ENCODE data around the gene ABCA8. TPM values are rescaled to one million over a fixed set of nuclear protein-coding genes. Genes with fewer than 3 reads are reported as not detected.

The ABCA8 gene
- total and polyA plus RNA-seq, 2 experiments from 2014 or later: not detected

GRCh38 chr17:68973098-68973846 is 18.1 kb upstream of the ABCA8 start (continued):
- TF ChIP-seq ETS1 (IDR thresholded peaks at IDR 0.05) (no peak), NANOG (IDR thresholded peaks at IDR 0.05; ENCODE audit: borderline replicate concordance) (no peak), CREB1 (CRISPR knock-in tag; IDR thresholded peaks at IDR 0.05; ENCODE audit: low read depth) (no peak), ZNF462 (CRISPR knock-in tag; IDR thresholded peaks at IDR 0.05) (no peak)

GRCh38 chr17:68972119-68972704 is 17.0 kb upstream of the ABCA8 start:
- Mint-ChIP-seq H3K27me3 (ENCODE audit: insufficient read depth, low read depth, poor library complexity) (no peaks in the 10 kb centered on the region), H3K4me1 (no peaks in the 10 kb centered on the region), H3K27ac (no peak overlapping the region), H3K36me3 (ENCODE audit: low read depth) (no peaks in the 10 kb centered on the region), H3K9me3 (no peaks in the 10 kb centered on the region; the same call in 2 of the 3 replicates), H3K4me3 (no peak overlapping the region)
- no peaks in the 10 kb centered on the region for H3K4me1 ChIP-seq (ENCODE audit: insufficient read depth)
- no peak overlapping the region for H3K4me2 ChIP-seq
- H3F3A ChIP-seq (replicated peaks; ENCODE audit: low read depth): no peaks in the 10 kb centered on the region
- TF ChIP-seq CREB1 (CRISPR knock-in tag; IDR thresholded peaks at IDR 0.05; ENCODE audit: low read depth) (no peak), STAT1 (IDR thresholded peaks at IDR 0.05; ENCODE audit: unreplicated experiment) (no peak), ETS1 (IDR thresholded peaks at IDR 0.05) (no peak)
- TF ChIP-seq, protein P1, sequence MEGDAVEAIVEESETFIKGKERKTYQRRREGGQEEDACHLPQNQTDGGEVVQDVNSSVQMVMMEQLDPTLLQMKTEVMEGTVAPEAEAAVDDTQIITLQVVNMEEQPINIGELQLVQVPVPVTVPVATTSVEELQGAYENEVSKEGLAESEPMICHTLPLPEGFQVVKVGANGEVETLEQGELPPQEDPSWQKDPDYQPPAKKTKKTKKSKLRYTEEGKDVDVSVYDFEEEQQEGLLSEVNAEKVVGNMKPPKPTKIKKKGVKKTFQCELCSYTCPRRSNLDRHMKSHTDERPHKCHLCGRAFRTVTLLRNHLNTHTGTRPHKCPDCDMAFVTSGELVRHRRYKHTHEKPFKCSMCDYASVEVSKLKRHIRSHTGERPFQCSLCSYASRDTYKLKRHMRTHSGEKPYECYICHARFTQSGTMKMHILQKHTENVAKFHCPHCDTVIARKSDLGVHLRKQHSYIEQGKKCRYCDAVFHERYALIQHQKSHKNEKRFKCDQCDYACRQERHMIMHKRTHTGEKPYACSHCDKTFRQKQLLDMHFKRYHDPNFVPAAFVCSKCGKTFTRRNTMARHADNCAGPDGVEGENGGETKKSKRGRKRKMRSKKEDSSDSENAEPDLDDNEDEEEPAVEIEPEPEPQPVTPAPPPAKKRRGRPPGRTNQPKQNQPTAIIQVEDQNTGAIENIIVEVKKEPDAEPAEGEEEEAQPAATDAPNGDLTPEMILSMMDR (conservative IDR thresholded peaks at IDR 0.05; ENCODE audit: low read depth in 2 of 2): peak; percentile 67 to 72
- no peaks in the 10 kb centered on the region for H3K79me2 ChIP-seq (replicated peaks; ENCODE audit: insufficient read depth)
- H3K4me3 ChIP-seq: no peak overlapping the region
- no peak; the same call in 1 of the 3 replicates for ATAC-seq
- no peak overlapping the region for H2AFZ ChIP-seq
- H3K27ac ChIP-seq (ENCODE audit: low read depth): no peak overlapping the region
- H3K9me2 ChIP-seq (ENCODE audit: insufficient read depth): peaks cover 10% of the 10 kb centered on the region; the same call in 1 of the 2 replicates
- H3K27me3 ChIP-seq (ENCODE audit: insufficient read depth): no peaks in the 10 kb centered on the region
- DNase-seq (ENCODE audit: low spot score): peak; percentile 65
- H4K20me1 ChIP-seq (replicated peaks; ENCODE audit: insufficient read depth): no peaks in the 10 kb centered on the region
- no peaks in the 10 kb centered on the region for H3K36me3 ChIP-seq (ENCODE audit: insufficient read depth)

Data from GM23338 (cell line).